ENCODE data around the gene TMEM202. TPM values are rescaled to one million over a fixed set of nuclear protein-coding genes. Genes with fewer than 3 reads are reported as not detected.

TMEM202 gene
- polyA plus RNA-seq, 3 donors = not detected

DNA sequence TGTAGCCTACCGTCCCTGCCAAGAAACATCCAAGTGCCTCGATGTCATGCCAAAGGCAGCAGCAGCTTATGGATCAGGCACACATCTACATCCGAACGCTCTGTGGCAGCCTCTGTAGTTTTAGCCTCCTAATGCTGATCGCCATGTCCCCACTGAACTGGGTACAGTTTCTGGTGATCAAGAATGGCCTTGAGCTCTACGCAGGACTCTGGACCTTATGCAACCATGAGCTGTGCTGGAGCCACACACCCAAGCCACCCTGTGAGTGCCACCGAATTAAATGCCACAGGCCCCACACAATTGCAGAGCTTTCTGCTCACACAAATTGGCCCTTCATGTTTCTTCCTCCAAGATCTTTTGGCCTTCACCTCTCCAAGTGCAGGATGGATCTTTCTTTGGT, 543 bp downstream of the TMEM202 start:
- no peaks in the 10 kb centered on the region for H3K9me3 ChIP-seq (replicated peaks in 1 of 2; ENCODE audit: control insufficient read depth in 1 of 2, insufficient read depth in 1 of 2, low read length in 2 of 2)
- H2AFZ ChIP-seq (ENCODE audit: insufficient read depth, low read depth, low read length, poor library complexity, severe bottlenecking) = no peak overlapping the region
- TF ChIP-seq, protein P1, sequence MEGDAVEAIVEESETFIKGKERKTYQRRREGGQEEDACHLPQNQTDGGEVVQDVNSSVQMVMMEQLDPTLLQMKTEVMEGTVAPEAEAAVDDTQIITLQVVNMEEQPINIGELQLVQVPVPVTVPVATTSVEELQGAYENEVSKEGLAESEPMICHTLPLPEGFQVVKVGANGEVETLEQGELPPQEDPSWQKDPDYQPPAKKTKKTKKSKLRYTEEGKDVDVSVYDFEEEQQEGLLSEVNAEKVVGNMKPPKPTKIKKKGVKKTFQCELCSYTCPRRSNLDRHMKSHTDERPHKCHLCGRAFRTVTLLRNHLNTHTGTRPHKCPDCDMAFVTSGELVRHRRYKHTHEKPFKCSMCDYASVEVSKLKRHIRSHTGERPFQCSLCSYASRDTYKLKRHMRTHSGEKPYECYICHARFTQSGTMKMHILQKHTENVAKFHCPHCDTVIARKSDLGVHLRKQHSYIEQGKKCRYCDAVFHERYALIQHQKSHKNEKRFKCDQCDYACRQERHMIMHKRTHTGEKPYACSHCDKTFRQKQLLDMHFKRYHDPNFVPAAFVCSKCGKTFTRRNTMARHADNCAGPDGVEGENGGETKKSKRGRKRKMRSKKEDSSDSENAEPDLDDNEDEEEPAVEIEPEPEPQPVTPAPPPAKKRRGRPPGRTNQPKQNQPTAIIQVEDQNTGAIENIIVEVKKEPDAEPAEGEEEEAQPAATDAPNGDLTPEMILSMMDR (IDR thresholded peaks at IDR 0.05) = no peak
- H3K4me1 Mint-ChIP-seq = peaks cover 18% of the 10 kb centered on the region
- H3K36me3 ChIP-seq (replicated peaks in 1 of 2; ENCODE audit: control insufficient read depth in 1 of 2, insufficient read depth in 2 of 2, low read length in 2 of 2) = no peaks in the 10 kb centered on the region
- H3K27ac ChIP-seq (ENCODE audit: low read depth in 1 of 2, low read length in 2 of 2) = no peak overlapping the region
- intact Hi-C loops (cut with micrococcal nuclease) = no loop called here
- no peak overlapping the region for H3K9ac ChIP-seq (ENCODE audit: insufficient read depth, low read length, poor library complexity, severe bottlenecking)
- H3K79me2 ChIP-seq (ENCODE audit: insufficient read depth, low read length) = no peaks in the 10 kb centered on the region
- peaks cover 0 to 10% (median 6%) of the 10 kb centered on the region in 7 donors for H3K9me3 Mint-ChIP-seq
- H3K27ac Mint-ChIP-seq = no peak overlapping the region
- no peaks in the 10 kb centered on the region for H4K20me1 ChIP-seq (ENCODE audit: insufficient read depth, low read length)
- H3K4me3 ChIP-seq (replicated peaks in 1 of 3; ENCODE audit: low read depth in 2 of 3, low read length in 3 of 3) = no peak overlapping the region
- H3K4me2 ChIP-seq (replicated peaks; ENCODE audit: extremely low read depth, low read length, poor library complexity, severe bottlenecking) = no peak overlapping the region
- H3K4me1 ChIP-seq (ENCODE audit: control insufficient read depth in 1 of 2, insufficient read depth in 2 of 2, low read length in 2 of 2) = peaks cover 10 to 11% of the 10 kb centered on the region in 2 donors
- no peak for DNase-seq
- H3K4me3 Mint-ChIP-seq = no peak overlapping the region
- H3K27me3 Mint-ChIP-seq (ENCODE audit: low read depth in 3 of 3) = peaks cover 0 to 6% (median 4%) of the 10 kb centered on the region in 3 donors
- no peaks in the 10 kb centered on the region for H3K36me3 Mint-ChIP-seq
- no peaks in the 10 kb centered on the region for H3K27me3 ChIP-seq (ENCODE audit: control insufficient read depth in 2 of 2, insufficient read depth in 2 of 2, low read length in 2 of 2)
- WGBS (ENCODE audit: insufficient coverage) = 95% methylated on average over 7 of the region's 7 CpGs

DNA sequence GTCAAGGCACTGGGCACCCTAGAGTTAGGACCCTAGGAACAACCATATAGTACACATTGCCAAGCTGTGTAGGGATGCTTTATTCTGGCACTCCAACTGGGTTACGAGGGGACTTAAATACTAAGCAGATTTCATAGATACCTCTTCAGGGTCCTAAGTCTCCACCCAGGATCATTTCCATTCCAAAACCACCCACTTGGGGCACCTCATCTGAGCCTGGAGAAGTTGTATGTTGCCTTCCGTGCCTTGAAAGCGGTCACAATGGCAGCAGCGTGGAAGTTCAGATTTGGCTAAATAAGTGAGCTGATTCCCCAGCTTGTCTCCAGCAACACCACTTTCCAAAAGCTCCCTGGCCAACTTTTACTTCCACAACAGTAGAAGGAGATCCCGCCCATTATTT, 4.6 kb downstream of the TMEM202 start:
- intact Hi-C loops (cut with micrococcal nuclease) = no loop called here
- Mint-ChIP-seq H3K4me3 (peak overlapping the region in 1 of 2 donors; percentile 76), H3K27me3 (ENCODE audit: low read depth in 3 of 3) (peaks cover 6 to 15% (median 9%) of the 10 kb centered on the region in 3 donors), H3K36me3 (no peaks in the 10 kb centered on the region), H3K9me3 (no peaks in the 10 kb centered on the region), H3K4me1 (peaks cover 17% of the 10 kb centered on the region), H3K27ac (no peak overlapping the region)
- peaks cover 10 to 11% of the 10 kb centered on the region in 2 donors for H3K4me1 ChIP-seq (ENCODE audit: control insufficient read depth in 1 of 2, insufficient read depth in 2 of 2, low read length in 2 of 2)
- WGBS (ENCODE audit: insufficient coverage) = 100% methylated on average over 1 of the region's 5 CpGs
- H2AFZ ChIP-seq (ENCODE audit: insufficient read depth, low read depth, low read length, poor library complexity, severe bottlenecking) = peak overlapping the region; percentile 56
- no peaks in the 10 kb centered on the region for H3K36me3 ChIP-seq (replicated peaks in 1 of 2; ENCODE audit: control insufficient read depth in 1 of 2, insufficient read depth in 2 of 2, low read length in 2 of 2)
- H3K9ac ChIP-seq (ENCODE audit: insufficient read depth, low read length, poor library complexity, severe bottlenecking) = no peak overlapping the region
- no peaks in the 10 kb centered on the region for H4K20me1 ChIP-seq (ENCODE audit: insufficient read depth, low read length)
- TF ChIP-seq, protein P1 (IDR thresholded peaks at IDR 0.05) = no peak
- H3K4me3 ChIP-seq (replicated peaks in 1 of 3; ENCODE audit: low read depth in 2 of 3, low read length in 3 of 3) = no peak overlapping the region
- no peaks in the 10 kb centered on the region for H3K79me2 ChIP-seq (ENCODE audit: insufficient read depth, low read length)
- DNase-seq = no peak
- H3K27ac ChIP-seq (ENCODE audit: low read depth in 1 of 2, low read length in 2 of 2) = no peak overlapping the region
- no peaks in the 10 kb centered on the region for H3K9me3 ChIP-seq (replicated peaks in 1 of 2; ENCODE audit: control insufficient read depth in 1 of 2, insufficient read depth in 1 of 2, low read length in 2 of 2)
- peak overlapping the region; percentile 32 for H3K4me2 ChIP-seq (replicated peaks; ENCODE audit: extremely low read depth, low read length, poor library complexity, severe bottlenecking)
- H3K27me3 ChIP-seq (ENCODE audit: control insufficient read depth in 2 of 2, insufficient read depth in 2 of 2, low read length in 2 of 2) = peaks cover 2 to 3% of the 10 kb centered on the region in 2 donors
